Brain pericyte (primary cell): ENCODE measurements around the gene DRC3.

ENCODE experiments used
- DNase-seq: peaks from one replicate; pipeline ENCODE4 v3.0.0-alpha.2; 2012; ENCODE audit warnings: low read depth, low spot score

DRC3 gene

DNA sequence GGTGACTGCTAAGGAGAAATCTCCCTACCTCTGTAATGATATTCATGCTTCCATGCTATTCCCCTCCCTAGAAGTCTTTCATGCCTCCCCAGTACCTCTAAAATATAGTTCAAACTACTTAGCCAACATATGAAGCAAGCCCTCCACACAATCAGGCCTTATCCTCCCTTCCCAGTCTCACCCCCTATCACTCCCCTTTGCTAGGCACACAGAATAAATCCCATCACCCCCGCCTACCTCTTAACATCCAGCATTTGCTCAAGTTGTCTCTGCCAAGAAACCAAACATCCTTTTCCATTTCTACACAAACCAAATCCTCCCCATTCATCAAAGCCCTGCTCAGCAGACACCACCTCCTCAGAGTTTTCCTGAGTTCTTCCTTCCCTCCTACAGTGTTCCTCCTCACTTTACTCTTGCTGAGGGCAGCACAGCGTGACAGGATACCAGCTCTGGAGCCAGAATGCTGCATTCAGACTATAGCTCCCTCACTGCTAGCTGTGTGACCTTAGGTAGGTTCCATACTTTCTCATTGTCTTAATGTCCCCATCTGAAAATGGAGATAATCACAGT, 7.4 kb upstream of the DRC3 start:
- no peak for DNase-seq

DNA sequence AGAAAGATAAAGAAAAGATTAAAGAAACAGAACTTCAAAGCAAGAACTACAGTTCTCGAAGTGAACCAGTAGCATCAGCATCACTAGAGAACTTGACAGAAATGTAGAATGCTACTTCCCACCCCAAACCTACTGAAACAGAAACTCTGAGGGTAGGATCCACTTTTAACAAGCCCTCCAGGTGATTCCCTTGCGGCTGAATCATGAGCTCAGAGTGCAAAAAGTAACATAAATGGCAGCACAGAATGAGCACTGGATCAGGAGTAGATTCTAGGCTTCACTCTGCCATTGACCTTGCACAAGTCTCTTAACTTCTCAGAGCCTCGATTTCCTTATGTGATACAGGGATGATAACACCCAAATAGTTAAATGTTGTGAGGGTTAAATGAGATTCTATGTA, 6.3 kb upstream of the DRC3 start:
- DNase-seq = no peak

DNA sequence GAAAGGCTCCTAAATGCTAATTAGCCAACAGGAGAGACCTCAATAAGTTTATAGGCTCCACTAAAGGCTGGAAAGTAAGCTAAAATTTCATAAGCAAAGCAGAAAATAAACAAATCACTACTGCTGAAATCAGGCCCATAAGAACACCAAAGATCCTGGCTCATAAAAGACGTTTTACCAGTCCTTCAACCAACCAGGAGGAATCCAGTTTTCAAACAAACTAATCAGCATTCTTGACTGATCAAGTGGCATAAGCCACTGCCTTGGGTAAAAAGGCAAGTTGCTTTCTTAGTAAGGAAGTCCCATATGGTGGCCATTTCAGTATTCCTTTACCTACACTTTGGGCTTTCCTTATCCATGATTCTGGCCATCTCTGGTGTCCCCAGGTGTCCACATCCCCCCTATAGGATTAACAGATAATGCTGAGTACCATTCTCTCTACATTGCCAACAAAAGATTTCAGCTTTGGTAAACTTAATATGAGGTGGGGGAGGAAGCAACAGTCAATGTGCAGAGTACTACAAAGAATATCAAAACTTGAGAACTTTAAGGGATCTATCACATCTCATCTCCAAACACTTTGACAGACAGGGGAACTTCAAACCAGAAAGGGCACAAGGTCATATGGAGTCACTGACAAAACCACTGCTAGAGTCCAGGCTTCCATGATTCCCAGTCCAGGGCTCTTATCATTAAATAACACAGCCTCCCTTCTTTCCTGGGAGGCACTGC, 1.8 kb upstream of the DRC3 start:
- no peak for DNase-seq

DNA sequence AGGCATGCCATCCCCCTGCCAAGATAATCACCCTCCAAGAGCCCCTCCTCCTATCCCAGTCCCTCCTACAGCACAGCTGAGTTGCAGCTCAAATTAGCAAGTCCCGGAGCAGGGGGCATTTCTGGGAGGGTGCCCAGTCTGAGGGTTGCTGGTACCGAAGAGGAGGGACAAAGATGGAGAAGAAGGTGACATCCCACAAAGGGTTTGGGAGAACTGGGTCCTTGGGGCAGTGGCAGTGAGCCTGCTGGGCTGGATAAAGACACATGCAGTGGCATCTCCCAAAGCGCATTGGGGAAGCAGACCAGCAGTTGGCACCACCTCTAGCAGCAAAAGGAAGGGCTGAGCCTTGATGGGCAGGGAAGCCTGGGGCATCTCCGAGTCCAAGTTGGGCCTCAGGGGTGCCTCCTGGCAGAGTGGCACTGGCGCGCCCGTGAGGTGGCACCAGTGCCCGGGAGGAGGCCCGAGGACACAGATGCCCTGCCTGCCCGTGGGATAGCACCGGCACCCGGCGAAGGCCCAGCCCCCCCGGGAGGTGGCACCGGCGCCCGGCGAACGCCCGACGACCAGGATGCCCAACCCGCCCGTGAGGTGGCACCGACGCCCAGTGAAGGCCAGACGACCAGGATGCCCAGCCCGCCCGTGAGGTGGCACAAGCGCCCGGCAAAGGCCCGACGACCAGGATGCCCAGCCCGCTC, 1.1 kb upstream of the DRC3 start:
- DNase-seq = no peak

DNA sequence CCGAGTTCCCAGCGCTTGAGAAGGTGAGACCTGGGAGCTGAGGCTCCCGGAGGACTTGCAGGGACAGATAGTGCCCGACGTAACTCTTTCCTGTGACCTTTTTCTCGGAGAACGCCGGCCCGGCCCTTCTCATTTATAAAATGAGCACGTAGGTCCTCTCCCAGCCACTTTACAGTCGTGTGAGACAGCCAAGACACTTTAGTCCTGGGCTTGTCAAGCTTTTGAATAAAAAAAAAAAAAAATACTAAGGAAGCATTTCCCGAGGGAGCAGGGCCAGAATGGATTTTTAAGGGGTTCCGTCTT, 241 bp downstream of the DRC3 start:
- no peak for DNase-seq

DNA sequence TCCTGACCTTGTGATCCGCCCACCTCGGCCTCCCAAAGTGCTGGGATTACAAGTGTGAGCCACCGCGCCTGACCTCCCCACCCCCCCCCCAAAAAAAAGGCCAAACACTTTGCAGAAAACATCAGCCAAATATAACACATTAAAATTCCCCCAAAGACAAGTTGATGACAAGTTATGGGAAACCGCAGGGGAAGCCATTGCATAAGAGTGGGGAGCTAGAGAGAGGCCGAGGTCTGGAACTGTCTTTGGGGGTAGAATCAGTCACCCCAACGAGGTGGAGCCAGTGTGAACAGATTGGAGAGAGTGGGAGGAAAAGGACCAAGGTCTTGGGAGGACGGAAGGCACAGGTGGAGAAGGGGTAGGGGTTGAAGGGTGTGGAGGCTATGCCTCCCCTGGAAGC, 2.8 kb downstream of the DRC3 start:
- no peak for DNase-seq

DNA sequence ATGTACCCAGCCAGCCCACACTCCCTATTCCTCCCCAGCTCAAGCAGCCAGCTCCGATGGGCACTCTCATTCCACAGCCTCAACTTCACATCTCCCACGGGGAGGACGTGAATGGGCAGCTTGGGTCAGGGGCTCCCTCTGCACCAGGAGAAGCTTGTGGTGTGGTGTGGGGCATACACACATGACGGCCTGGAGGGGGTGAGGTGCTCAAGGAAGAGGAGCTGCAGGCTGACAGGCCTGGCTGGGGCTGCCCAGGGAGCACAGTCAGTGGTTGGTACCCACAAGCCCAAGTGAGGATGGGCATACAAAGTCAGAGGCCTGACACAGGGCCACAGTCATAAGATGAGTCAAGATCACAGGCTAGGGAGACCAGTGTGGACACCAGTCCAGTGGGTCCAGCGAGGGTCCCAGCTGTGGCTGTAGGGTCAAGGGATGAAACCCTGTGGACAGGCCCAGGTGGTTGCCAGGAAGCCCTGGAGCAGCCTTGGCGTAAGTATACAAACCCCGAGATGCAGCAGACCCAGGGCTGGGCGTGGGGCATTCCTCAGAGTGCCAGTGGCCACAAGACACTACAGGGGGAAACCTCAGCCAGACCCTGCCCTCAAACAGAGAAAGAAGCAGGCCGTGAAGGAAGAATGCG, 4.4 kb downstream of the DRC3 start:
- no peak for DNase-seq

DNA sequence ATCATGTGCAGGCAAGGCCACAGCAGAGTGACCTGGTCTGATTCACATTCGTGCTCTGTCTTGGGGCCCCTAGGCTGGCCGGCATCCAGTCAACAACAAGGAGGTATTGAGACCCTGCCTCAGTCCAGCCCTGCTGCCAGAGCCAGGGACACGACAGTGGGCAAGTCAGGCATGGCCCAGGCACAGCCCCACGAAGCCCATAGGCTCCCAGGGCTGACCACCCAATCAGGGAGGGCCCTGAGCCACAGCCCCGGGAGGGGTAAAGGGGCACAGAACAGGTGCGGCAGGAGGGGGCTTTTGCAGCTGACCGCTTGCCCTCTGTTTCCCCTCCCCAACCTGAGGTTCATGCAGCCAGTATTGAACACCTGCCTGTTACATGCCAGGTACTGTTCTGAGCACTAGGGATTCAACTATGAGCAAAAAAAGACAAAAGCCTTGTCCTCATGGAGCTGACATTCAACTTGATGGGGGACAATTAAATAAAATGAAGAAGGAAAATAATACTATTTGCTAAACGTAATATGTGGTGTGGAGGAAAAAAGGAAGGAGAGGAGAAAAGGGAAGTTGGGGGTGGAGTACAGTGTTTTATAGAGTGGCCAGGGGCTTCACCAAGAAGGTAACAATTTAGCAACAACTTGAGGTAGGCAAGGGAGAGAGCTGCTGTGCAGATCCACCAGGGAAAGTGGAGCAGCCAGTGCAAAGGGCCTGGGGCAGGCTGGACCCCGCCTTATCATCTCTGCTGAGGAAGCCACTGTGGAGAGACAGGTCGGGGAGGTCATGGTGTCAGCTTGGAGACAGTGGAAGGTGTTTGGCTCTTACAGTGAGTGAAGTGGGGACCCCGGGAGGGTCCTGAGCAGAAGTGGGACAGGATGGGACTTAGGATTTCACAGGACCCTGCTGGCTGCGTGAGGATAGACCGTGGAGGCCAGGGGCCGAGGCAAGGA, 6.1 kb downstream of the DRC3 start:
- no peak for DNase-seq

DNA sequence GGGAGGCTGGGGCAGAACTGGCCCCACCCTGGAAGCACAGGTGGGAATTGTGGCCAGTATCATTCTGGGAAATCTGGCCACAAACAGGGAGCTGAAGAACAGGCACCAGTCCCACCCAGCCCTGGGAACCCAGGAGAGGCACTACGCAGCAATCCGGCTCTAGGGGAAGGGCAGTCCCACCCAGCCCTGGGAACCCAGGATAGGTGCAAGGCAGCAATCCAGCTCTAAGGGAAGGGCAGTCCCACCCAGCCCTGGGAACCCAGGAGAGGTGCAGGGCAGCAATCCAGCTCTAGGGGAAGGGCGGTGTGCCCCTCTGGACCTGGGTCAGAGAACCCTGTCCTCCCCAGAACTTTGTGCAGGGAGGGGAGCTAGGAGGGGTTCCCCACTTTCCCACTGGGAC, 7.1 kb downstream of the DRC3 start:
- no peak for DNase-seq

DNA sequence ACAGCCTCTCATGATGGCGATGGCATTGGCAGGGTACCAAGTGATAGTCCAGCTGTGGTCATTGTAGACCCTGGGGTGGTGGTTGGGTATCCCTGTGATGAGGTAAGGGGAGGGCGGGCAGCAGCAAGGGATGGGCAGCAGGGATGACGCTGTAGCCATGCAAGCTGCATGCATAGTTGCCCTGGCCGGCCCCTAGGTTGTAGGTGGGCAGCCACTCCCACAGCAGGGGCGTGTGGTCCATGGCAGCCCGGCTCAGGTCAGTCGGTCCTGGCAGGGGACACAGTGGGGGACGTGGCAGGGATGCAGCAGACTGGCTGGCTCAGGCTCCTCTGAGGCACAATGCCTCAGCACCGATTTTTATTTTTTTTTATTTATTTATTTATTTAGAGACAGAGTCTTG, 8.7 kb downstream of the DRC3 start:
- no peak for DNase-seq

DNA sequence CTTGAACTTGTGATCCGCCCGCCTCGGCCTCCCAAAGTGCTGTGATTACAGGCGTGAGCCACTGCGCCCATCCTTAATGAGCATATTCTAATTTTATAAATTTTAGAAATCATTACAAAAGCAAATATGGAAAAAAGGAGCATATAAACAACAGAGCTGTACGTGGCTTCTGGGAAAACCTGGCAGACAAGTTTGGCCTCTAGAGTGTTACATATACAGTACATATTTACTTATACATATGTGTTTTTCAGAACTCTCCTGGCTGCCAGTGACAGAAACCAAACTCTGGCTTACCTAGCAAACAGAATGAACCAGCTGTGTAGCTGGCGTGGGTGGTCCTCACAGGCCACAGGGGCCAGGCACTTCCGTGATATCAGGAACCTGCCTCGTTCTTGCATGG, 10.1 kb downstream of the DRC3 start:
- no peak for DNase-seq

DNA sequence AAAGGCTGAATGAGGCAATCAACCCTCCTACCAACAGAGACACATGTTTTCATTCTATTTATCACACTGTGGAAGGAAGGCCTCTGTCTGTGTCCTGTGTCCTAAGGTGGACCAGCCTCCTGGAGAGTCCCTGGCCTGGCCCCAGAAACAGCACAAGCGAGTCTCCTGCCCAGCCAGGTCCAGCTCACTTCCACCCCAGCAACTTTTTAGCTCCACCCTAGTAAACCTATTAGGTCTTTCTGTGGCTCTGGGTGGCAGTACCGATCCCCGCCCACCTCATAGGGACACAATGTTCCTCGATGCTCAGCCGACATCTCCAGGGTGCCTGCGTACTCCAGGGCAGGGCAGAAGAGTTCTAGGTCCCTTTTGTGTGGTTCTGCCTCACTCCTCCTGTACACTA, 10.7 kb downstream of the DRC3 start:
- no peak for DNase-seq

DNA sequence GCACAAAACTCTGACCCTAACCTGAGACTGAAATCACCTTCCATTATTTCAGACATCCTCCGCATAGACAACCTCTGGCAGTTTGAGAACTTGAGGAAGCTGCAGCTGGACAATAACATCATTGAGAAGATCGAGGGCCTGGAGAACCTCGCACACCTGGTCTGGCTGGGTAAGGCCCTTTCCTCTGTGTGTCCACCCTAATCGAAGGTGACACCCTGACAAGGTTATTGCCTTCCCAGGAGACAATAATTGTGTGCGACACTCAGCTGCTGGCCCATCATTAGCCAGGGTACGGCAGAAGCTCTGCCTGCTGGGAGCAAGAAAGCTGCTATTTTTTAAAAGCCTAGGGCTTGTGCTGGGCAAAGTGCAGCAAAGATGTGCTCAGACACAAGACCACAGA, 11.1 kb downstream of the DRC3 start:
- no peak for DNase-seq

DNA sequence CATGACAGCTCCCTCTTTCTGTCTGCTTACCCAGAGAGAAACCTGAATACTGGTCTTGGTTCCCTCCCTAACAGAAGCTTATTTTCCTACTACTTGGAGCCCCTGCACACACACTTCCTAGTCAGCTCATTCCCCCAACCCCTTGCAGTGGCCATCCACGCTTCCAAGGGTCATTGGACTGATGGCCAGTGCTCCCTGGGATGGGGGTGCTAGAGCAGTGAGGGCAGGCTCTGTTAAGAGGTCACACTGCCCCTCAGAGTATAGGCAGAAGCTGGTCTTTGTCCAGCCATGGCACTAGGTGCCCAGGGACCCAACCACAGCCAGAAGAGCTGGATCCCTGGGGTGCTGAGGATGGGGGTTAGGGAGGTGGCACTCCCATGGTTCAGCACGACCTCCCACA, 12.5 kb downstream of the DRC3 start:
- DNase-seq = no peak

DNA sequence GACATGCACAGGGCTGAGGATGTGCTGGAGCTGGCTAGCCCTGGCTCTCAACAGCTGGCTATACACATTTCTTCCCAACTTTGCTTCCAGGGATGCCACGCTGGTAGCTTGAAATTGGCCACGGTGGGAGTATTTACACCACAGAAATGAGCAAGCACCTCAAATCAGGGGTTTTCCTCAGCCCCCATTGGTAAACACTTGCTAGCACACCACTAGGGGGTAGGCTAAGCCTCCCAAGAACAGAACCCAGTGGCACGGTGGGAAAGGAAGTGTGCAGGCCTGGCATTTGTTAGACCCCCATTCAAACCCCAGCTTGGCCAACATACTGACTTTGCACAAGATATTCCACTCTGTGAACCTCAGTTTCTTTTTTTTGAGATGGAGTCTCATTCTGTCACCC, 12.9 kb downstream of the DRC3 start:
- DNase-seq = no peak

DNA sequence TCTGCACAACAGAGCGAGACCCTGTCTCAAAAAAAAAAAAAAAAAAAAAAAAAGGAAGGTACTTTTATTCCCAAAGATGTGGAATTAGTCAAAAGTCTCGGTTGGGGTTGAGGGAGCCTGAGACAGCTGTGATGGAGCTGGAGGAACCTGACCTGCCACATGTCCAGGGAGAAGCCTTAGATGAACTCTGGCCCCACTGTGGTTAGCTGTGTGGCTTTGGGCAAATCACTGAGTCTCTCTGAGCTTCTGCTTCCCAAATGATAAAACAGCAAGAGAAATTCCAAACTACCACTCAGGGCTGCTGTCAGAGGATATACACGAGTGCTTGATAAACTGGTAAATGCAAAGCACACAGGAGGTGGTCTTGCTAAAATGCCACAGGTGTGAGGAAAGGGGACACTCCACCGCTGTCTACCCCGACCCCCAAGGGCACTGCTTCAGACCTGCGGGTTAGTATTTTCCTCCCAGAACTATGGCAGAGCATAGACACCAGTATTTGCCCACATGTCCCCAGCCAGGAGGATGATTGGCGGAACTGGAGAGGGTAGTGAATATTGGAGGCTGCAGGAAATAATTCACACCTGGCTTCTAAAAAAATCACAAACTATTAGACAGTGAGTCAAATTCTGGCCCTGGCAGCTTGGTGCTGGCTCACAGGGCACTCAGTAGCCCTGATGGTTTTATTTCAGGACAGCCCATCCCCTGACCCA, 14.7 kb downstream of the DRC3 start:
- no peak for DNase-seq

DNA sequence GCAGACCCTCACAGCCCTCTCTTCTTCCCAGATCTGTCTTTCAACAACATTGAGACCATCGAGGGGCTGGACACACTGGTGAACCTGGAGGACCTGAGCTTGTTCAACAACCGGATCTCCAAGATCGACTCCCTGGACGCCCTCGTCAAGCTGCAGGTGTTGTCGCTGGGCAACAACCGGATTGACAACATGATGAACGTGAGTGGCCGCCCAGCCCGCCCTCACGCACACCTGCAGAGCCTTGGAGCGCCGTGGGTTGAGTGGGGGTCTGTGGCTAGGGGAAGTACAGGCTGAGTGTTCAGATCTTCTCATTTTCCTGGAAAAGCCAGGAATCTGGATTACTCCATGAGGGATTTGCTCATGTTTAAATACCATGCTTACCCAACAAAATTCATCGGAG, 15.2 kb downstream of the DRC3 start:
- no peak for DNase-seq

DNA sequence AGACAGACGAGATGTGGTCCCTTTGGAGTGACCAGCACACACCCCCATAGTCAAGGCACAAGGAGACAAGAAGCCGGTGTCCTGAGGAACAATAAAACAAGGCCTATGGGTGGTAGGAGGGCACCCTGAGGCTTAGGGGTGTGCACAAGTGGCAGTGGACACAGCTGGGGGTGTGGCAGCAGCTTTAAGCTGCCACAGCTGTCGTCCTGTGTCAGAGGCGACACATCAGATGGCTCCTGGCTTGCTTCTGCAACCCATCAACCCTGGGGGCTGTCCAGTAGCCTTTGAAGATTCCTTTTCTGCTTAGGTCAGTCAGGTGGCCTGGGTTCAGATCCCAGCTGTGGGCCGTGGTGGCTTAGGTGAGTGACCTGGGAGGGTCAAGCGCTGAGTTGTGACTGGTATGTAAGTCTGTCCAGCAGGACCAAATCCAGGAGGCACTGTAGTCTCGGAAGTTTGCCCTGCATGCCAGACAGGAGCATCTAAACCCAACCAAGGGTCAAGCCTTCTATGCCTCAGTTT, 15.8 kb downstream of the DRC3 start:
- DNase-seq = no peak

DNA sequence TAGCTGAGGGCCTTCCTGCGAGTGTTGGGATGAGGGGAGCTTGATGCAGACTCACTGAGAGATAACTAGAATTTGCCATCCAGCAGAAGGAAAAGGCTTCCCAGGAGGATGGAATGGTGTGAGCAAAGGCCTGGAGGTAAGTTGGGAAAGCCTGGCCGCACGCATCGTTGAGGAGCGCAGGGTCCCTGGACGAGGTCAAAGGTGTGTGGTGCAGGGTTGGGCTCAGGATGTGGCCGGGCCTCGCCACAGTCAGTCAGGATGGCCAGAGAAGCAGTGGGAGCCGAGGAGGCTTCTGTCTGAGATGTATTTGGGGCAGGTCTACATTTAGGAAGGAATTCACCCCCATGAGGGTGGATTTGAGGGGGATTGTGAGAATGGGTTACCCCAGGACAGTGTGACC, 16.4 kb downstream of the DRC3 start:
- no peak for DNase-seq

DNA sequence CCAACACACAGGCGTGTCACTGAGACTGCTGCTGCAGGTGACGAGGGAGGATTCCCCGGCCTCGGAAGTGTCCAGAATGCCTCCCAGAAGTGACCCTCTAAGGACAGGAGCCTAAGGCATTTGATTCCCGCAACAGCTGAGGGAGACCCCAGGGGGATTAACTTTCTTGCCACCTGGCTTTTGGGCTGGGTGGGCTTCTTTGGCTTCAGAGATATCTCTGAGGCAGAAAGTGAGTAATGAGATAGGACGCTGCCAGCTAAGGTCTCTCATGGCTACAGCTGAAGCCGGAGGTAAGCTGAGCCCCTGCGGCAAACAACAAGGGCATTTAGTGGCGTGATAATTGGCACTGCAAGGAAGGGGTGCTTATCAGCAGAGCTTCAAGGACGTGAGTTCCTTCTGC, 17.0 kb downstream of the DRC3 start:
- no peak for DNase-seq

DNA sequence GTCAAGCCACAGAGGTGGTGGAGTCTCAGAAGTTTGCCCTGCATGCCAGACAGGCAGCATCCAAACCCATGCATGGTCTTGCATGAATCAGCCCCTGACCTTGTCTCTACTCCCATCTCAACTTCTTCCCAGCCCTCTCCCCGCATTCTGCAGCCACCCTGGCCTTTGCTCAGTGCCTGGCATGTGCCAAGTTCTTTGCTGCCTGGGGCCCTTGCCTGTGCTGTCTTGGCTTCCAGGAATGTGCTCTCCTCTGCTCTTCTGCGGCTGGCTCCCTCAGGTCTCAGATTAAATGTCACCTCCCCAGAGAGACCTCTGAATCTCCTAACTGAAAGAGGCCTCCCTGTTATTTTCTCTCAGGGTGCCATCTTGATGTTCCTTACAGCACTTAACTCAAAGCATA, 17.6 kb downstream of the DRC3 start:
- DNase-seq = no peak
